IMR-90 (cell line): Measurements from ENCODE around the gene CAMTA1. TPM values are rescaled to one million over a fixed set of nuclear protein-coding genes. Genes with fewer than 3 reads are reported as not detected.

Source experiments
- ATAC-seq: fragments of 200-7000 bp; cut with Tn5 transposase; 2 replicates; pipeline ENCODE4 v1.9.1; 2020; ENCODE audit warnings: low read depth, mild to moderate bottlenecking, moderate library complexity
- BruUV-seq: library from RNA; stranded (reverse); fragments of 400-500 nt; replicated peaks from 2 replicates; lab custom pipeline; 2021; lab: Mats Ljungman, UMichigan
- CTCF ChIA-PET: fragments of 300-600 bp; formaldehyde crosslinking; extraction: SDS; loops from one replicate; lab custom pipeline; 2021; ENCODE audit warnings: antibody characterized with exemption; lab: Yijun Ruan, JAX
- POLR2A ChIA-PET: fragments of 300-600 bp; sonication (Branson Sonifier 250); formaldehyde crosslinking; loops from one replicate; lab custom pipeline; 2022; ENCODE audit warnings: antibody characterized with exemption; ENCODE audit not compliant: unreplicated experiment; lab: Charles Lee
- DNase-seq: peaks from one replicate; pipeline ENCODE4 v3.0.0; 2013
- H2AFZ ChIP-seq: replicated peaks from 2 replicates; pipeline ENCODE3; 2013; ENCODE audit warnings: low read length, mild to moderate bottlenecking; ENCODE audit not compliant: poor library complexity
- H2AK5ac ChIP-seq: 2 replicates; pipeline ENCODE4 v1.6.1; 2013; ENCODE audit warnings: low read depth, low read length, inconsistent platforms
- H2AK9ac ChIP-seq: replicated peaks from 2 replicates; pipeline ENCODE3; 2013; ENCODE audit warnings: mild to moderate bottlenecking, low read depth, low read length, moderate library complexity; ENCODE audit not compliant: poor library complexity
- H2BK120ac ChIP-seq: 2 replicates; pipeline ENCODE4 v1.6.1; 2013; ENCODE audit warnings: low read depth, low read length, inconsistent platforms
- H2BK15ac ChIP-seq: 3 replicates; pipeline ENCODE4 v1.6.1; 2013; ENCODE audit warnings: low read depth, low read length, inconsistent platforms
- H2BK20ac ChIP-seq: 2 replicates; pipeline ENCODE4 v1.6.1; 2013; ENCODE audit warnings: low read depth, mild to moderate bottlenecking, inconsistent platforms, low read length, moderate library complexity
- H2BK5ac ChIP-seq: 2 replicates; pipeline ENCODE4 v1.6.1; 2013; ENCODE audit warnings: mild to moderate bottlenecking, low read depth, low read length, inconsistent platforms; ENCODE audit not compliant: poor library complexity, severe bottlenecking
- H3K14ac ChIP-seq: replicated peaks from 2 replicates; pipeline ENCODE4 v1.6.1; 2013; ENCODE audit warnings: low read depth, low read length, inconsistent platforms
- H3K18ac ChIP-seq: 2 replicates; pipeline ENCODE4 v1.6.1; 2013; ENCODE audit warnings: low read depth, low read length, control low read depth
- H3K23ac ChIP-seq: 2 replicates; pipeline ENCODE4 v1.6.1; 2013; ENCODE audit warnings: low read depth, low read length, inconsistent platforms
- H3K27ac ChIP-seq: 2 replicates; pipeline ENCODE4 v1.5.1; 2013; ENCODE audit warnings: mild to moderate bottlenecking, control low read depth, low read length; ENCODE audit not compliant: insufficient read depth
- H3K27me3 ChIP-seq: 2 replicates; pipeline ENCODE4 v1.6.1; 2013; ENCODE audit warnings: low read length; ENCODE audit not compliant: control insufficient read depth, insufficient read depth
- H3K36me3 ChIP-seq: 2 replicates; pipeline ENCODE4 v1.6.1; 2013; ENCODE audit warnings: low read length, mixed read lengths; ENCODE audit not compliant: control insufficient read depth, insufficient read depth
- H3K4ac ChIP-seq: 2 replicates; pipeline ENCODE4 v1.6.1; 2013; ENCODE audit warnings: low read depth, low read length, inconsistent platforms
- H3K4me1 ChIP-seq: 2 replicates; pipeline ENCODE4 v1.6.1; 2013; ENCODE audit warnings: low read length, mixed read lengths; ENCODE audit not compliant: control insufficient read depth, insufficient read depth
- H3K4me2 ChIP-seq: 2 replicates; pipeline ENCODE4 v1.6.1; 2013; ENCODE audit warnings: low read depth, mild to moderate bottlenecking, control low read depth, low read length, moderate library complexity
- H3K4me3 ChIP-seq: 2 replicates; pipeline ENCODE4 v1.5.1; 2013; ENCODE audit warnings: low read depth, mild to moderate bottlenecking, control low read depth, low read length, moderate library complexity; ENCODE audit not compliant: insufficient read depth
- H3K56ac ChIP-seq: 2 replicates; pipeline ENCODE4 v1.6.1; 2013; ENCODE audit warnings: low read length, inconsistent platforms; ENCODE audit not compliant: insufficient read depth; ENCODE audit errors: extremely low read depth
- H3K79me1 ChIP-seq, 2 experiments: 2 replicates each; pipeline ENCODE4 v1.6.1; 2013; ENCODE audit warnings: low read length in 2 of 2, inconsistent platforms in 1 of 2, low read depth in 1 of 2
- H3K9ac ChIP-seq: 2 replicates; pipeline ENCODE4 v1.6.1; 2013; ENCODE audit warnings: low read depth, low read length, control low read depth
- H3K9me1 ChIP-seq: 2 replicates; pipeline ENCODE4 v1.6.1; 2013; ENCODE audit warnings: low read length, inconsistent platforms; ENCODE audit not compliant: insufficient read depth
- H3K9me3 ChIP-seq: 2 replicates; pipeline ENCODE4 v1.6.1; 2013; ENCODE audit warnings: low read length; ENCODE audit not compliant: control insufficient read depth, insufficient read depth
- H4K20me1 ChIP-seq: 2 replicates; pipeline ENCODE4 v1.6.1; 2013; ENCODE audit warnings: low read length, inconsistent platforms; ENCODE audit not compliant: insufficient read depth
- H4K5ac ChIP-seq: 2 replicates; pipeline ENCODE4 v1.6.1; 2013; ENCODE audit warnings: mild to moderate bottlenecking, low read depth, low read length, control low read depth
- H4K8ac ChIP-seq, 2 experiments: 2 replicates each; pipeline ENCODE4 v1.6.1; 2013; ENCODE audit warnings: low read depth in 2 of 2, low read length in 2 of 2, control low read depth in 1 of 2, inconsistent platforms in 1 of 2
- H4K91ac ChIP-seq: 2 replicates; pipeline ENCODE4 v1.6.1; 2013; ENCODE audit warnings: low read depth, low read length, inconsistent platforms; ENCODE audit not compliant: insufficient read depth
- CEBPB ChIP-seq: IDR thresholded peaks from 2 replicates; pipeline ENCODE4 v1.6.1; 2012; ENCODE audit warnings: low read depth, low read length, improper control_type of control experiment
- ELK1 ChIP-seq: fragments of 150-350 bp; IDR thresholded peaks from 2 replicates; pipeline ENCODE4 v1.6.1; 2016; ENCODE audit warnings: low read depth, mild to moderate bottlenecking, low read length, moderate library complexity, borderline replicate concordance
- MXI1 ChIP-seq: IDR thresholded peaks from 2 replicates; pipeline ENCODE4 v1.6.1; 2012; ENCODE audit warnings: low read depth, mild to moderate bottlenecking, low read length, moderate library complexity, borderline replicate concordance
- RCOR1 ChIP-seq: IDR thresholded peaks from 2 replicates; pipeline ENCODE4 v1.6.1; 2012; ENCODE audit warnings: mild to moderate bottlenecking, low read length, improper control_type of control experiment; ENCODE audit not compliant: insufficient replicate concordance
- SMC3 ChIP-seq: fragments of 150-350 bp; IDR thresholded peaks from 2 replicates; pipeline ENCODE4 v1.6.1; 2016; ENCODE audit warnings: low read depth, mild to moderate bottlenecking, antibody characterized with exemption, low read length, moderate library complexity
- WGBS, 2 experiments: methylation state at CpG; one replicate each; pipeline versions ENCODE4 v1.1.5 to v1.1.7; 2013; ENCODE audit warnings: missing lambda C conversion rate in 2 of 2; ENCODE audit not compliant: insufficient read length in 1 of 2; ENCODE audit errors: extremely low coverage in 2 of 2; 5-methylcytosine and 5-hydroxymethylcytosine counted together
- dilution Hi-C: fragments of 300-500 bp; cut with HindIII; formaldehyde crosslinking; loops from one replicate; pipeline ENCODE4 v1.14.3; 2018; ENCODE audit warnings: low sequenced_read_pairs; ENCODE audit not compliant: unreplicated experiment
- in situ Hi-C: fragments of 300-500 bp; cut with MboI; formaldehyde crosslinking; loops from 3 replicates; pipeline ENCODE4 v1.14.3; 2019; ENCODE audit warnings: low sequenced_read_pairs, inconsistent platforms, mixed read lengths
- intact Hi-C: fragments of 100-400 bp; cut with micrococcal nuclease; formaldehyde crosslinking; loops from 2 replicates; pipeline ENCODE4 v1.10.0; 2022
- polyA plus RNA-seq, 3 experiments: library from polyadenylated mRNA; depleted of rRNA; stranded (reverse); fragments of >200 nt; gene quantifications; 2 replicates each; pipeline ENCODE4 v1.2.3, GENCODE V29; 2012; ENCODE audit warnings: low replicate concordance in 1 of 3
- total RNA-seq: library from RNA; depleted of rRNA; stranded (reverse); fragments of >200 nt; gene quantifications from 2 replicates; pipeline ENCODE4 v1.2.3, GENCODE V29; 2012

The CAMTA1 gene
- total and polyA plus RNA-seq, 2 of the 4 experiments (the other 2 are of a cell fraction), result 35.5 to 74.3 TPM

- no TSS peak for BruUV-seq
- Histone ChIP-seq H3K9ac (no peak overlapping the region), H2BK20ac (no peak overlapping the region), H2AFZ (no peak overlapping the region), H3K14ac (no peak overlapping the region), H3K4me2 (no peak overlapping the region), H3K79me1 (no peaks in the 10 kb centered on the region), H2BK15ac (no peak overlapping the region), H4K5ac (no peak overlapping the region), H3K36me3 (no peaks in the 10 kb centered on the region), H3K23ac (no peak overlapping the region), H2AK9ac (no peak overlapping the region), H3K9me3 (no peaks in the 10 kb centered on the region), H4K8ac (no peak overlapping the region), H3K4ac (no peak overlapping the region), H3K4me3 (no peak overlapping the region), H3K27ac (no peak overlapping the region), H3K4me1 (no peaks in the 10 kb centered on the region), H2AK5ac (no peak overlapping the region), H2BK120ac (no peak overlapping the region), H3K56ac (no peak overlapping the region), H2BK5ac (no peak overlapping the region), H4K20me1 (no peaks in the 10 kb centered on the region), H3K9me1 (no peaks in the 10 kb centered on the region), H4K91ac (no peak overlapping the region), H3K27me3 (peaks cover 39% of the 10 kb centered on the region), H3K18ac (no peak overlapping the region)
- in situ Hi-C loops, result no loop called here
- DNase-seq (no peak), ATAC-seq (no peak)
- dilution Hi-C loops, result no loop called here
- no peak for TF ChIP-seq MXI1
- TF ChIP-seq ELK1, result no peak
- no peak for TF ChIP-seq CEBPB
- no peak for TF ChIP-seq SMC3
- TF ChIP-seq RCOR1, result no peak
- WGBS, 2 experiments, result no CpG with 5 or more reads among the region's 3 CpGs
- intact Hi-C loops, result no loop called here
- CTCF ChIA-PET, result no interaction called here
- POLR2A ChIA-PET, result no interaction called here
These were observed 236.8 kb downstream of the CAMTA1 start for GRCh38 chr1:7022058-7022457.
